MCF 10A (cell line): Measurements from ENCODE around the gene KCNC1. TPM values are rescaled to one million over a fixed set of nuclear protein-coding genes. Genes with fewer than 3 reads are reported as not detected.

ENCODE experiments used
- BruUV-seq: library from RNA; stranded (reverse); fragments of 400-500 nt; replicated peaks from 2 replicates; lab custom pipeline; 2021; lab: Mats Ljungman, UMichigan
- CTCF ChIA-PET: fragments of 300-600 bp; sonication (Branson Sonifier 250); formaldehyde crosslinking; extraction: SDS; loops from one replicate; lab custom pipeline; 2021; ENCODE audit warnings: antibody characterized with exemption, inconsistent platforms; lab: Yijun Ruan, JAX
- POLR2A ChIA-PET: fragments of 300-600, 350-650 bp; sonication (Branson Sonifier 250); formaldehyde crosslinking; extraction: SDS; loops from one replicate; lab custom pipeline; 2020; ENCODE audit warnings: antibody characterized with exemption, inconsistent platforms; lab: Yijun Ruan, JAX
- DNase-seq: peaks from one replicate; pipeline ENCODE4 v3.0.0-alpha.2; 2018; ENCODE audit not compliant: unreplicated experiment
- H3K27ac Mint-ChIP-seq: one replicate; pipeline ENCODE4 v1.8.0; 2022; ENCODE audit warnings: mild to moderate bottlenecking, low read depth, mixed read lengths; ENCODE audit not compliant: unreplicated experiment
- H3K27me3 Mint-ChIP-seq: one replicate; pipeline ENCODE4 v1.8.0; 2022; ENCODE audit warnings: mixed read lengths; ENCODE audit not compliant: insufficient read depth, unreplicated experiment
- H3K36me3 Mint-ChIP-seq: one replicate; pipeline ENCODE4 v1.8.0; 2022; ENCODE audit warnings: mild to moderate bottlenecking, moderate library complexity, mixed read lengths; ENCODE audit not compliant: insufficient read depth, unreplicated experiment
- H3K4me1 Mint-ChIP-seq: one replicate; pipeline ENCODE4 v1.8.0; 2022; ENCODE audit warnings: mixed read lengths; ENCODE audit not compliant: insufficient read depth, unreplicated experiment
- H3K4me3 Mint-ChIP-seq: one replicate; pipeline ENCODE4 v1.8.0; 2022; ENCODE audit warnings: mild to moderate bottlenecking, moderate library complexity, mixed read lengths; ENCODE audit not compliant: unreplicated experiment
- H3K9me3 Mint-ChIP-seq: one replicate; pipeline ENCODE4 v1.8.0; 2022; ENCODE audit warnings: mixed read lengths; ENCODE audit not compliant: unreplicated experiment
- CTCF ChIP-seq: fragments of 200-600 bp; IDR thresholded peaks from one replicate; pipeline ENCODE4 v1.8.0; 2022; ENCODE audit warnings: antibody characterized with exemption, mild to moderate bottlenecking; ENCODE audit not compliant: unreplicated experiment
- intact Hi-C: fragments of 100-400 bp; cut with micrococcal nuclease; formaldehyde crosslinking; loops from 2 replicates; pipeline ENCODE4 v1.14.1; 2022
- total RNA-seq: library from RNA; stranded (reverse); gene quantifications from 2 replicates; pipeline ENCODE4 v1.2.3, GENCODE V29; 2022

Gene KCNC1
- total RNA-seq, 1 experiment from 2014 or later: not detected

GRCh38 chr11:17810041-17810440 is 75.5 kb downstream of the KCNC1 start:
- no peaks in the 10 kb centered on the region for H3K9me3 Mint-ChIP-seq
- CTCF ChIA-PET: no interaction called here
- TF ChIP-seq CTCF: no peak
- H3K27me3 Mint-ChIP-seq: no peaks in the 10 kb centered on the region
- DNase-seq: no peak
- no peak overlapping the region for H3K4me3 Mint-ChIP-seq
- POLR2A ChIA-PET: no interaction called here
- H3K27ac Mint-ChIP-seq: no peak overlapping the region
- H3K36me3 Mint-ChIP-seq: no peaks in the 10 kb centered on the region
- BruUV-seq: no TSS peak
- intact Hi-C loops: no loop called here
- peaks cover 15% of the 10 kb centered on the region for H3K4me1 Mint-ChIP-seq

GRCh38 chr11:17810746-17811145 is 76.2 kb downstream of the KCNC1 start:
- ChIA-PET CTCF (interaction anchor here (0.7 to 1.6 kb wide), 4 partner anchors 8 to 162 kb away, joined by 4 to 7 read pairs (median 4); no protein-coding TSS in a partner anchor), POLR2A (interaction anchor here (0.9 to 1.1 kb wide), 2 partner anchors 12 to 35 kb away, joined by 3 to 4 read pairs; no protein-coding TSS in a partner anchor)
- intact Hi-C loops: no loop called here
- Mint-ChIP-seq H3K36me3 (no peaks in the 10 kb centered on the region), H3K4me1 (peaks cover 15% of the 10 kb centered on the region), H3K27ac (no peak overlapping the region), H3K27me3 (no peaks in the 10 kb centered on the region), H3K4me3 (no peak overlapping the region), H3K9me3 (no peaks in the 10 kb centered on the region)
- no TSS peak for BruUV-seq
- DNase-seq: peak; percentile 72
- TF ChIP-seq CTCF: no peak

- TF ChIP-seq CTCF: no peak
- Mint-ChIP-seq H3K4me1 (peaks cover 15% of the 10 kb centered on the region), H3K27me3 (no peaks in the 10 kb centered on the region), H3K9me3 (no peaks in the 10 kb centered on the region), H3K36me3 (no peaks in the 10 kb centered on the region), H3K4me3 (no peak overlapping the region), H3K27ac (no peak overlapping the region)
- intact Hi-C loops: no loop called here
- CTCF ChIA-PET: interaction anchor here (0.7 to 2.6 kb wide), 6 partner anchors 9 to 161 kb away, joined by 3 to 11 read pairs (median 4); no protein-coding TSS in a partner anchor
- DNase-seq: no peak
- BruUV-seq: no TSS peak
- POLR2A ChIA-PET: interaction anchor here (0.9 to 1.1 kb wide), 2 partner anchors 12 to 34 kb away, joined by 3 to 4 read pairs; no protein-coding TSS in a partner anchor
Observed at GRCh38 chr11:17811352-17811751, 76.8 kb downstream of the KCNC1 start.

- no peaks in the 10 kb centered on the region for H3K9me3 Mint-ChIP-seq
- ChIA-PET POLR2A (interaction anchor here (0.7 to 1.3 kb wide), 4 partner anchors 15 to 1342 kb away, joined by 3 to 4 read pairs (median 3); no protein-coding TSS in a partner anchor), CTCF (interaction anchor here (0.7 to 2.6 kb wide), 4 partner anchors 15 to 79 kb away, joined by 3 to 11 read pairs (median 3); no protein-coding TSS in a partner anchor)
- TF ChIP-seq CTCF: no peak
- H3K4me3 Mint-ChIP-seq: no peak overlapping the region
- no peaks in the 10 kb centered on the region for H3K36me3 Mint-ChIP-seq
- intact Hi-C loops: no loop called here
- DNase-seq: no peak
- no TSS peak for BruUV-seq
- H3K4me1 Mint-ChIP-seq: peaks cover 15% of the 10 kb centered on the region
- H3K27me3 Mint-ChIP-seq: no peaks in the 10 kb centered on the region
- no peak overlapping the region for H3K27ac Mint-ChIP-seq
Observed at GRCh38 chr11:17812091-17812864, 77.7 kb downstream of the KCNC1 start.
